ENCODE results near the gene ARPC1B. TPM values are rescaled to one million over a fixed set of nuclear protein-coding genes. Genes with fewer than 3 reads are reported as not detected.
A peak's percentile ranks its signal among the peaks of the same experiment; 100 is the strongest.

Gene ARPC1B
- total RNA-seq (241 and 394 TPM in 2 replicates), polyA plus RNA-seq (245 and 408 TPM in 2 replicates), polyA minus RNA-seq (ENCODE audit: low replicate concordance) (64.4 and 129 TPM in 2 replicates)
- polyA plus RNA-seq (2012), result 319 and 543 TPM in 2 replicates

DNA sequence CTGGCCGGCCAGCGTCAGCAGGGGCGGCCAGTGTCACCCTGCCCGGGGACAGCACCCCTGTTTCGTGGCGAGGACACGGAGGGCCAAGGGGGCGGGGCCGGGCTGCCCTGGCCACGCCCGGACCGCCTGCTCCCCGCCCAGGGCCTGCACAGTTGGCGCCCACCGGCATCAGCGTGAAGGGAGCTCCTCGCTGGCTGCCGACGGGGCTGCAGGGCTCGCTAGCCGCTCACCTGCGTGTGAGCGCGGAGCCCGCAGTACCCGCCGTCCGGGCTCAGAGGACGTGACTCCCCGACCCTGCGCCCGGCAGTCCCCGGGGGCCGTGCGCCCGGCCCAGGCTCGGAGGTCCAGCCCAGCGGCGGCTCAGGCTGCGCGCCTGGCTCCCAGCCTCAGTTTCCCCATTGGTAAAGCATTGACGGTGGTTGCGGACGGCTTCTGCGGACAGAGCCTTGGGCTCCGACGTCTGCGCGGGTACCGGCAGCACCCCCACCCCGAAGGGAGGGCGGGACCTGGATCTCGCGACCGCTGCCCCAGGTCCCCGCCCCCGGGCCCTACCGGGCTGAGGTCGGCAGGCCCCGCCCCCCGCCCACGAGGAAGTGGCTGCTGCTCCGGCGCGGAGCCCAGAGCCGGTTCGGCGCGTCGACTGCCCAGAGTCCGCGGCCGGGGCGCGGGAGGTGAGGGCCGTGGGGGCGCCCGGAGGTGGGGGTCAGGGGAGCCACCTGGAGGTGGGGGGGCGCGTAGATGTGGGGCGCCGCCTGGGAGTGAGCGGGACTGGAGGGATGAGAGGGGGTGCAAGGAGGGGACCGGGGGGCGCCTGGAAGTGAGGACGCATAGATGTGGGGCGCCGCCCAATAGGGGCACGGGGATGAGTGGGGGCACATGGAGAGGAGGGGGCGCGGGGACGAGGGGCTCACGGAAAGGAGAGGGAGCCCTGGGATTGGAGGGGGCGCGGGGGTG is at the start of gene ARPC1B:
Gene ARPC1B (plus strand): TSS at position 620 of the 954 bp plus-strand sequence. CDS start 10,985 bp downstream, outside the sequence.
- DNase-seq (ENCODE audit: low read depth in 2 of 2), result peak; percentile 55 to 74
- Histone ChIP-seq H2AFZ (ENCODE audit: low read length) (peak within 1 kb of the TSS; percentile 21), H3K79me2 (ENCODE audit: control insufficient read depth, insufficient read depth, low read length) (peaks cover 20% of the 10 kb centered on the region), H3K4me1 (ENCODE audit: control insufficient read depth, extremely low read depth, insufficient read depth, low read length) (peaks cover 8% of the 10 kb centered on the region), H3K27me3 (ENCODE audit: control insufficient read depth, insufficient read depth, low read length) (no peaks in the 10 kb centered on the region), H3K9me3 (ENCODE audit: control insufficient read depth, insufficient read depth, low read depth, low read length) (no peaks in the 10 kb centered on the region), H3K36me3 (ENCODE audit: control insufficient read depth, insufficient read depth, low read length) (peaks cover 6% of the 10 kb centered on the region), H3K4me2 (ENCODE audit: extremely low read depth, insufficient read depth, low read length) (peak within 1 kb of the TSS; percentile 72), H3K4me3 (replicated peaks in 1 of 4; ENCODE audit: control extremely low read depth in 1 of 4, insufficient read depth in 1 of 4, low read depth in 3 of 4, low read length in 4 of 4) (peak within 1 kb of the TSS; percentile 51 to 75 (median 64)), H3K27ac (ENCODE audit: insufficient read depth, low read length) (peak within 1 kb of the TSS; percentile 47), H3K9ac (ENCODE audit: insufficient read depth, low read length) (peak within 1 kb of the TSS; percentile 51), H4K20me1 (ENCODE audit: control insufficient read depth, extremely low read depth, insufficient read depth, low read length) (no peaks in the 10 kb centered on the region)
- no peak for TF ChIP-seq EZH2 (IDR thresholded peaks at IDR 0.05; ENCODE audit: low read length, missing control alignments)
- TF ChIP-seq, protein P1, sequence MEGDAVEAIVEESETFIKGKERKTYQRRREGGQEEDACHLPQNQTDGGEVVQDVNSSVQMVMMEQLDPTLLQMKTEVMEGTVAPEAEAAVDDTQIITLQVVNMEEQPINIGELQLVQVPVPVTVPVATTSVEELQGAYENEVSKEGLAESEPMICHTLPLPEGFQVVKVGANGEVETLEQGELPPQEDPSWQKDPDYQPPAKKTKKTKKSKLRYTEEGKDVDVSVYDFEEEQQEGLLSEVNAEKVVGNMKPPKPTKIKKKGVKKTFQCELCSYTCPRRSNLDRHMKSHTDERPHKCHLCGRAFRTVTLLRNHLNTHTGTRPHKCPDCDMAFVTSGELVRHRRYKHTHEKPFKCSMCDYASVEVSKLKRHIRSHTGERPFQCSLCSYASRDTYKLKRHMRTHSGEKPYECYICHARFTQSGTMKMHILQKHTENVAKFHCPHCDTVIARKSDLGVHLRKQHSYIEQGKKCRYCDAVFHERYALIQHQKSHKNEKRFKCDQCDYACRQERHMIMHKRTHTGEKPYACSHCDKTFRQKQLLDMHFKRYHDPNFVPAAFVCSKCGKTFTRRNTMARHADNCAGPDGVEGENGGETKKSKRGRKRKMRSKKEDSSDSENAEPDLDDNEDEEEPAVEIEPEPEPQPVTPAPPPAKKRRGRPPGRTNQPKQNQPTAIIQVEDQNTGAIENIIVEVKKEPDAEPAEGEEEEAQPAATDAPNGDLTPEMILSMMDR (conservative IDR thresholded peaks at IDR 0.05 in 1 of 2, IDR thresholded peaks at IDR 0.05 in 1 of 2; ENCODE audit: low read depth in 1 of 2, low read length in 2 of 2), result no peak

DNA sequence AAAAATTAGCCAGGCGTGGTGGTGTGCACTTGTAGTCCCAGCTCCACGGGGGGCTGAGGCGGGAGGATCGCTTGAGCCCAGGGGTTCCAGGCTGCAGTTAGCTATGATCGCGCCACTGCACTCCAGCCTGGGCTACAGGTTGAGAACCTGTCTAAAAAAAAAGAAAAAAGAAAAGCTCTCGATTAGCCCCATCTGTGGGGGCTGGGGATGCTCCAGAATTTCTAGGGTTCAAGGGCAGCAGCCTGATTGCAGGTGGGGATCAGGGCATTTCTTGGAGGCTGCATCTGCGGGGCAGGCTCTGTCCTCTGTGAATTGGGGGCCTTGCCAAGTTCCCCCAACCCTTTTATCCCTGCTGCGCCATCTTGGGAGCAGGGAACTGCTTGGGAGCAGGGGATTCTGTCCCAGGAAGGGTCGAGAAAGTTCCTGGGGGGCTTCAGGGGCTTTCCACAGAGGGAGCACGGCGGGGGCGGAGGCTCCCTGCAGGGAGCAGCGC is 49.5 kb upstream of the ARPC1B start:
- H4K20me1 ChIP-seq (ENCODE audit: control insufficient read depth, extremely low read depth, insufficient read depth, low read length), result no peaks in the 10 kb centered on the region

More for the DNA sequence above, 49.5 kb upstream of the ARPC1B start:
- peaks cover 4% of the 10 kb centered on the region for H3K4me1 ChIP-seq (ENCODE audit: control insufficient read depth, extremely low read depth, insufficient read depth, low read length)
- H3K9me3 ChIP-seq (ENCODE audit: control insufficient read depth, insufficient read depth, low read depth, low read length), result no peaks in the 10 kb centered on the region
- DNase-seq (ENCODE audit: low read depth in 2 of 2), result no peak
- no peaks in the 10 kb centered on the region for H3K27me3 ChIP-seq (ENCODE audit: control insufficient read depth, insufficient read depth, low read length)
- H3K9ac ChIP-seq (ENCODE audit: insufficient read depth, low read length), result peak overlapping the region; percentile 90
- no peaks in the 10 kb centered on the region for H3K36me3 ChIP-seq (ENCODE audit: control insufficient read depth, insufficient read depth, low read length)
- H3K79me2 ChIP-seq (ENCODE audit: control insufficient read depth, insufficient read depth, low read length), result peaks cover 46% of the 10 kb centered on the region
- H3K27ac ChIP-seq (ENCODE audit: insufficient read depth, low read length), result peak overlapping the region; percentile 82
- TF ChIP-seq EZH2 (IDR thresholded peaks at IDR 0.05; ENCODE audit: low read length, missing control alignments), result no peak
- TF ChIP-seq, protein P1 (conservative IDR thresholded peaks at IDR 0.05 in 1 of 2, IDR thresholded peaks at IDR 0.05 in 1 of 2; ENCODE audit: low read depth in 1 of 2, low read length in 2 of 2), result no peak
- H3K4me3 ChIP-seq (replicated peaks in 1 of 4; ENCODE audit: control extremely low read depth in 1 of 4, insufficient read depth in 1 of 4, low read depth in 3 of 4, low read length in 4 of 4), result peak overlapping the region; percentile 68 to 87 (median 74)
- H2AFZ ChIP-seq (ENCODE audit: low read length), result peak overlapping the region; percentile 75
- H3K4me2 ChIP-seq (ENCODE audit: extremely low read depth, insufficient read depth, low read length), result peak overlapping the region; percentile 91

All from fibroblast of lung (primary cell).